RWPE1 (cell line): Measurements from ENCODE around the gene KDM2A.
A peak's percentile ranks its signal among the peaks of the same experiment; 100 is the strongest.

Experiments used
- CTCF ChIA-PET: fragments of 350-600 bp; sonication (Branson Sonifier 250); formaldehyde crosslinking; extraction: SDS; loops from one replicate; lab custom pipeline; 2021; lab: Yijun Ruan, JAX
- POLR2A ChIA-PET: fragments of 400-600 bp; formaldehyde crosslinking; extraction: SDS; loops from one replicate; lab custom pipeline; 2020; ENCODE audit warnings: antibody characterized with exemption; ENCODE audit not compliant: low non-redundant PET; lab: Yijun Ruan, JAX
- DNase-seq: peaks from one replicate; pipeline ENCODE4 v3.0.0; 2012; ENCODE audit warnings: low spot score
- H3K27ac ChIP-seq: fragments of 450-650 bp; 2 replicates; pipeline ENCODE4 v1.5.1; 2017
- TF ChIP-seq, protein P1 (sequence below): fragments of 450-650 bp; conservative IDR thresholded peaks from 2 replicates; pipeline ENCODE4 v1.5.1; 2017; ENCODE audit warnings: low read depth, mild to moderate bottlenecking

The KDM2A gene

GRCh38 chr11:67273260-67273990 is 154.4 kb downstream of the KDM2A start:
- no peak for DNase-seq
- ChIA-PET CTCF (no interaction called here), POLR2A (interaction anchor here (0.6 to 0.8 kb wide), 2 partner anchors 29 to 281 kb away, joined by 3 to 4 read pairs; no protein-coding TSS in a partner anchor)
- TF ChIP-seq, protein P1, sequence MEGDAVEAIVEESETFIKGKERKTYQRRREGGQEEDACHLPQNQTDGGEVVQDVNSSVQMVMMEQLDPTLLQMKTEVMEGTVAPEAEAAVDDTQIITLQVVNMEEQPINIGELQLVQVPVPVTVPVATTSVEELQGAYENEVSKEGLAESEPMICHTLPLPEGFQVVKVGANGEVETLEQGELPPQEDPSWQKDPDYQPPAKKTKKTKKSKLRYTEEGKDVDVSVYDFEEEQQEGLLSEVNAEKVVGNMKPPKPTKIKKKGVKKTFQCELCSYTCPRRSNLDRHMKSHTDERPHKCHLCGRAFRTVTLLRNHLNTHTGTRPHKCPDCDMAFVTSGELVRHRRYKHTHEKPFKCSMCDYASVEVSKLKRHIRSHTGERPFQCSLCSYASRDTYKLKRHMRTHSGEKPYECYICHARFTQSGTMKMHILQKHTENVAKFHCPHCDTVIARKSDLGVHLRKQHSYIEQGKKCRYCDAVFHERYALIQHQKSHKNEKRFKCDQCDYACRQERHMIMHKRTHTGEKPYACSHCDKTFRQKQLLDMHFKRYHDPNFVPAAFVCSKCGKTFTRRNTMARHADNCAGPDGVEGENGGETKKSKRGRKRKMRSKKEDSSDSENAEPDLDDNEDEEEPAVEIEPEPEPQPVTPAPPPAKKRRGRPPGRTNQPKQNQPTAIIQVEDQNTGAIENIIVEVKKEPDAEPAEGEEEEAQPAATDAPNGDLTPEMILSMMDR: peak; percentile 17; the same call in 1 of the 2 replicates
- peak overlapping the region; percentile 96 for H3K27ac ChIP-seq

- ChIA-PET POLR2A (no interaction called here), CTCF (no interaction called here)
- DNase-seq: no peak
- peak overlapping the region; percentile 96 for H3K27ac ChIP-seq
- TF ChIP-seq, protein P1: no peak
Measured at GRCh38 chr11:67274768-67275605, 155.9 kb downstream of the KDM2A start.

GRCh38 chr11:67275606-67276409 is 156.7 kb downstream of the KDM2A start:
- H3K27ac ChIP-seq: peak overlapping the region; percentile 96
- TF ChIP-seq, protein P1: no peak
- CTCF ChIA-PET: no interaction called here
- POLR2A ChIA-PET: no interaction called here
- DNase-seq: no peak

DNA sequence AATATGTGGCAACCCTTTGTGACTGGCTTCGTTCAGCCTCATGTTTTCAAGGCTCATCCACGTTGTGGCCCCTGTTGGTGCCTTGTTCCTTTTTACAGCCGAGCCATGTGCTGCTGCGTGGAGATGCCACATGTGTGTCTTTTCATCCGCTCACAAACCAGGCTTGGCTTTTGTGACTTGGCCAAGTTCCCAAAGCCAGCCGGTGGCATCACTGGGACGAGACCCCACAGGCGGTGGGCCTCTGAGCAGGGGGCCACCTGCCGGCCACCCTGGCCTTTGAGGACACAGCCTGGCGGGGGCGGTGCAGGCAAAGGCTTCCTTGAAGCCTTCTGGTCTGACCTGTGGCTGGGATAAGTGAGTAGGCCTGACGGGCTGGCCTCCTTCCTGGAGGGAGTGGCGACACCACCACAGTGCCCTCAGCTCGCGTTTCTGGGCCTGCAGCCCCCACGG is 157.7 kb downstream of the KDM2A start:
- no peak for DNase-seq
- H3K27ac ChIP-seq: peak overlapping the region; percentile 96
- CTCF ChIA-PET: interaction anchor here (1.3 kb wide), 1 partner anchor 41 kb away, joined by 7 read pairs; no protein-coding TSS in a partner anchor
- POLR2A ChIA-PET: interaction anchor here (1.3 to 1.6 kb wide), 2 partner anchors 26 to 40 kb away, joined by 4 to 5 read pairs; partner anchors contain the start of gene SSH3
- TF ChIP-seq, protein P1: 0 out of 2 replicates have a peak, but pooled peaks have one; percentile 19

- no peak for DNase-seq
- CTCF ChIA-PET: interaction anchor here (1.3 kb wide), 1 partner anchor 40 kb away, joined by 7 read pairs; no protein-coding TSS in a partner anchor
- peak overlapping the region; percentile 96 for H3K27ac ChIP-seq
- POLR2A ChIA-PET: interaction anchor here (0.8 to 1.6 kb wide), 3 partner anchors 11 to 40 kb away, joined by 3 to 5 read pairs (median 4); partner anchors contain the start of gene SSH3
- TF ChIP-seq, protein P1: no peak
Measured at GRCh38 chr11:67277231-67277961, 158.3 kb downstream of the KDM2A start.
